Esophagus muscularis mucosa (tissue), 4 donors: ENCODE measurements around the gene NTRK2.

Experiments used
- EP300 ChIP-seq: sonication (generic); formaldehyde crosslinking; IDR thresholded peaks from one replicate; pipeline ENCODE4 v1.6.1; 2017; ENCODE audit warnings: antibody characterized with exemption
- POLR2A ChIP-seq: fragments of 450-650 bp; IDR thresholded peaks from one replicate; pipeline ENCODE4 v1.6.1; 2017; ENCODE audit warnings: antibody characterized with exemption, moderate library complexity, mild to moderate bottlenecking, low read depth
- POLR2AphosphoS5 ChIP-seq, 2 donors: sonication (generic); formaldehyde crosslinking; IDR thresholded peaks; one replicate each; pipeline ENCODE4 v1.6.1; 2017; ENCODE audit warnings: antibody characterized with exemption in 2 of 2
- TF ChIP-seq, protein P1 (sequence below), 3 experiments: fragments of 200-600 bp in 2 of 3; fragments of 450-650 bp in 1 of 3; sonication (generic) in 2 of 3; IDR thresholded peaks; one replicate each; pipeline ENCODE4 v1.5.1; 2017 to 2019; ENCODE audit warnings: antibody characterized with exemption in 3 of 3, mild to moderate bottlenecking in 2 of 3, moderate library complexity in 1 of 3

DNA sequence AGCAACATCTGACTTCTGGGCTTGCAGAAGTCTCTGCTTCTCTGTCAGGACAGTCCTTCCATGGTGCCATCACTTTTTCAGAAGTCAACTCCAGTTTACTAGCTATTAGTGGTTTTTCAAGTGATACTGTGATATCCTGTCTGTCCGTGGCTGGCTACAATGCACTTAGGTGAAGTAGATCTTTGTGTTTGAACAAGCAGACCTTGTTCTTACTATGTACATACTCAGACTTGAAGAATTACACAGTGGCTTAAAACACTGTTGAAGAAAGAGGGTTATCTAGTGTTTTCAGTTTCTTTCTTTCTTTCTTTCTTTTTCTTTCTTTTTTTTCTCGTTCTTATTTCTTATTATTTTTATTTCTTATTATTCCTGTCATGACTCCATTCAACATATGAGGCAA is 228.7 kb downstream of the NTRK2 start:
- TF ChIP-seq POLR2A (no peak), EP300 (no peak), POLR2AphosphoS5 (IDR thresholded peaks at IDR 0.05) (no peak)
- TF ChIP-seq, protein P1, sequence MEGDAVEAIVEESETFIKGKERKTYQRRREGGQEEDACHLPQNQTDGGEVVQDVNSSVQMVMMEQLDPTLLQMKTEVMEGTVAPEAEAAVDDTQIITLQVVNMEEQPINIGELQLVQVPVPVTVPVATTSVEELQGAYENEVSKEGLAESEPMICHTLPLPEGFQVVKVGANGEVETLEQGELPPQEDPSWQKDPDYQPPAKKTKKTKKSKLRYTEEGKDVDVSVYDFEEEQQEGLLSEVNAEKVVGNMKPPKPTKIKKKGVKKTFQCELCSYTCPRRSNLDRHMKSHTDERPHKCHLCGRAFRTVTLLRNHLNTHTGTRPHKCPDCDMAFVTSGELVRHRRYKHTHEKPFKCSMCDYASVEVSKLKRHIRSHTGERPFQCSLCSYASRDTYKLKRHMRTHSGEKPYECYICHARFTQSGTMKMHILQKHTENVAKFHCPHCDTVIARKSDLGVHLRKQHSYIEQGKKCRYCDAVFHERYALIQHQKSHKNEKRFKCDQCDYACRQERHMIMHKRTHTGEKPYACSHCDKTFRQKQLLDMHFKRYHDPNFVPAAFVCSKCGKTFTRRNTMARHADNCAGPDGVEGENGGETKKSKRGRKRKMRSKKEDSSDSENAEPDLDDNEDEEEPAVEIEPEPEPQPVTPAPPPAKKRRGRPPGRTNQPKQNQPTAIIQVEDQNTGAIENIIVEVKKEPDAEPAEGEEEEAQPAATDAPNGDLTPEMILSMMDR (IDR thresholded peaks at IDR 0.05), result no peak
